ENCODE data around the gene HS1BP3.

The HS1BP3 gene

GRCh38 chr2:20567926-20568179 is 83.0 kb downstream of the HS1BP3 start:
- no peaks in the 10 kb centered on the region for H3K4me1 ChIP-seq (ENCODE audit: control extremely low read depth in 1 of 4, control insufficient read depth in 4 of 4, insufficient read depth in 4 of 4, low read length in 3 of 4)
- no peak overlapping the region for H3K4me3 ChIP-seq (ENCODE audit: control insufficient read depth in 1 of 7, extremely low read depth in 1 of 7, insufficient read depth in 4 of 7, low read depth in 2 of 7, low read length in 6 of 7)
- CTCF ChIA-PET: no interaction called here
- DNase-seq: no peak
- 93% methylated on average over 2 of the region's 2 CpGs for WGBS (ENCODE audit: insufficient coverage)
- no peak overlapping the region for H3K27ac ChIP-seq (ENCODE audit: insufficient read depth in 1 of 2, low read depth in 1 of 2, low read length in 2 of 2, poor library complexity in 1 of 2, severe bottlenecking in 2 of 2)
- H3K36me3 ChIP-seq (ENCODE audit: control insufficient read depth in 4 of 4, insufficient read depth in 4 of 4, low read length in 3 of 4): no peaks in the 10 kb centered on the region
- no peaks in the 10 kb centered on the region for H3K9me3 ChIP-seq (ENCODE audit: control extremely low read depth in 1 of 5, control insufficient read depth in 4 of 5, insufficient read depth in 2 of 5, low read depth in 1 of 5, low read length in 4 of 5)
- H3K27me3 ChIP-seq (replicated peaks in 2 of 5; ENCODE audit: control insufficient read depth in 4 of 5, insufficient read depth in 5 of 5, low read length in 4 of 5): peaks cover 0 to 3% (median 0%) of the 10 kb centered on the region in 5 experiments
- POLR2A ChIA-PET: no interaction called here

Data from common myeloid progenitor, CD34-positive (primary cell).